Stimulated activated CD8-positive, alpha-beta memory T cell treated with anti-CD3 and anti-CD28 coated beads, Interleukin-12 subunit alpha, Interleukin-12 subunit beta, amount 100 ng/mL, for 1 hour (primary cell): ENCODE measurements around the gene CARD8.
"Not testable (repeated sequence)": the region's sequence is repeated elsewhere in the genome, so short reads cannot be mapped to it uniquely, and the experiment has no call there.

ENCODE experiments used
- DNase-seq: peaks from one replicate; pipeline ENCODE4 v3.0.0-alpha.2; 2020; ENCODE audit warnings: low read depth

The CARD8 gene

GRCh38 chr19:48260359-48260714 lies 4.6 kb upstream of the CARD8 start:
- DNase-seq: not testable (repeated sequence)

GRCh38 chr19:48258992-48259391 lies 3.3 kb upstream of the CARD8 start:
- not testable (repeated sequence) for DNase-seq

GRCh38 chr19:48258350-48258749 lies 2.6 kb upstream of the CARD8 start:
- DNase-seq: no peak

DNA sequence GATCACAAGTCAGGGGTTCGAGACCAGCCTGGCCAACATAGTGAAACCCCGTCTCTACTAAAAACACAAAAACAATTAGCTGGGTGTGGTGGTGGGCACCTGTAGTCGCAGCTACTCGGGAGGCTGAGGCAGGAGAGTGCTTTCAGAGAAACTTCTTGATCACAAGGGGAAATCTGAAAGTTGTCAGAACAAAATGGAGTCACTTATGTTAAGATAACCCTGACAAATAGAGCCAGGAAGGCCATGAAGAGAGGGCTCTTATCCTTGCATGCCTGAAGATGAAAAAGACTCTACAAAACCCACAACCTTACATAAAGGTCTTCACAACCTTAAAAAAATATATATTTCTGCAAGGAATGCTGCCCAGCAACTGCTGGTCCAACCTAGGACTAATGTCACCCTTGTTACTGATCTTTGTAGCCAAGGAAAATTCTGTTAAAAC lies 1.2 kb downstream of the CARD8 start:
- DNase-seq: no peak

DNA sequence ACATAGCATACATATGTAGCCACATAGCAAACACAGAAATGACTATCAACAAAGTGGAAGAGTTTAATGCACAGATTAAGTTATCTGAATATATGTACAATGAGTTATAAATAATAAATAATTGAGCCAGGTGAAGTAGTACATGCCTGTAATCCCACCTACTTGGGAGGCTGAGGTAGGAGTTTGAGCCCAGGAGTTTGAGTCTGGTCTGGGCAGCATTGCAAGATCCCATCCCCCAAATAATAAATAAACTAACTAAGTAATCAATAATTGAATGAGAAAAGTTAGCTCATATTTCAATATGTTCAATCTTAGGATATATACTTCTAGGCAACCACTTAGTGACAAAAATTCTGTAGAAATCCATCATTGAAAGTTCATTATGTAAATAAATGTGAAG lies 1.7 kb downstream of the CARD8 start:
- DNase-seq: no peak

DNA sequence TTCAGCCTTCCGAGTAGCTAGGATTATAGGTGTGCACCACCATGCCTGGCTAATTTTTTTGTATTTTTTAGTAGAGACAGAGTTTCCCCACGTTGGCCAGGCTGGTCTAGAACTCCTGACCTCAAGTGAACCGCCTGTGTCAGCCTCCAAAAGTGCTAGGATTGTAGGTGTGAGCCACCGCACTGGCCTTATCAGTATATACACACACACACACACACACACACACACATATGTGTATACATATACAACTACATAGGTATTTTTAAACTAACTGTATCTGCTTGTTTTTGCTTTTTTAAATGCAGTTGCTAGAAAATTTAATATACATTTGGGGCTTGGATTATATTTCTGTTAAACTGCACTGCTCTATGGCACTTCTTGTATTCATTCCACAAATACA lies 3.1 kb downstream of the CARD8 start:
- no peak for DNase-seq

DNA sequence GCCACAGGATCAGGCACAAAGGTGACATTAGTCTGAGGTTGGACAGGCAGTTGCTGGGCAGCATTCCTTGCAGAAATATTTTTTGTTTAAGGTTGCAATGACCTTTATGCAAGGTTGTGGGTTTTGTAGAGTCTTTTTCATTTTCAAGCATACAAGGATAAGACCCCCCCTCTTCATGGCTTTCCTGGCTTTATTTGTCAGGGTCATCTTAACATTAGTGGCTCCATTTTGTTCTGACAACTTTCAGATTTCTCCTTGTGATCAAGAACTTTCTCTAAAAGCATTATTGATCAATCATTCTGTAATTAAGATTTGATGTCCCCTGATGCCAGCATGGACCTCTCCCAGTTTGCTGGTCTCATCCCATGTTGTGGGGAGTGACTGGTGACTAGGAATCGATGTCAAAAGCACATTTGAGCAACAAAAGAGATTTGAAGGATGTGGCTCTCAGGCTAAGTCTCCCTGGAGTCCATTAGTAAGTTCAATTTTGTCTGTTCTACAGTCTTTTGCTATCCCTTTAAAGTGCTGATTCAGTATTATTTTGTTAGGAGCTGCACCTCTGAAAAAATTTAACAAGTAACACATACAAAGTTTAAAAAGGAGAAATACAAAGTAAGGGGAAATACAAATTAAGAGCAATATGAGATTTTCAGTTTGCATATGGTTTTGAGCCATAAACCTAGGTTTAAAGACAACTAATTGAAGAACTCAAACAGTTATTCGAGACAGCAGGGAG lies 5.3 kb downstream of the CARD8 start:
- DNase-seq: no peak

DNA sequence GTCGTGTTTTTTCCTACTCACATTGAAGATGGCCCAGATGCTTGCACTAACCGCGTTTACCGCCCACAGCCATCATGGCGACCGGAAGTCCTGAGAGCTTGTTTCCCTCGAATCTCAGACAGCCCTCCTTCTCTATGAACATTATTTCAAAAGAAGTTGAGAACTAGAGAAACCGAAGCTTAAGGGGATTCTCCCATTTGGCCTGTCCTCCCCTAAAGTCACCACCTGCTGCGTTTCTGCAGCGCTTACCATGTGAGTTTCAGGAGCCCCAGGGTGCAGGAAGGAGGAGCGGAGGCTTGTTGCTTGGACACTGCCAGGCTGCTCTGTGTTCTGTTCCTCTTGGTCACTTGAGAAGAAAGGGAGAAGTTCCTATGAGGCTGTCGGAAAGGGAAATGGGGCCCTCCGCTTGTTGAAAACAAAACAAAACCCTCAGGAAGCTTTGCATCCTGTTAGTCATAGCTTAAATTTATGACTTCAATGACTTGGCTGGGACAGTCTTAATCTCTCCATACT lies 6.2 kb downstream of the CARD8 start:
- DNase-seq: peak; percentile 57

DNA sequence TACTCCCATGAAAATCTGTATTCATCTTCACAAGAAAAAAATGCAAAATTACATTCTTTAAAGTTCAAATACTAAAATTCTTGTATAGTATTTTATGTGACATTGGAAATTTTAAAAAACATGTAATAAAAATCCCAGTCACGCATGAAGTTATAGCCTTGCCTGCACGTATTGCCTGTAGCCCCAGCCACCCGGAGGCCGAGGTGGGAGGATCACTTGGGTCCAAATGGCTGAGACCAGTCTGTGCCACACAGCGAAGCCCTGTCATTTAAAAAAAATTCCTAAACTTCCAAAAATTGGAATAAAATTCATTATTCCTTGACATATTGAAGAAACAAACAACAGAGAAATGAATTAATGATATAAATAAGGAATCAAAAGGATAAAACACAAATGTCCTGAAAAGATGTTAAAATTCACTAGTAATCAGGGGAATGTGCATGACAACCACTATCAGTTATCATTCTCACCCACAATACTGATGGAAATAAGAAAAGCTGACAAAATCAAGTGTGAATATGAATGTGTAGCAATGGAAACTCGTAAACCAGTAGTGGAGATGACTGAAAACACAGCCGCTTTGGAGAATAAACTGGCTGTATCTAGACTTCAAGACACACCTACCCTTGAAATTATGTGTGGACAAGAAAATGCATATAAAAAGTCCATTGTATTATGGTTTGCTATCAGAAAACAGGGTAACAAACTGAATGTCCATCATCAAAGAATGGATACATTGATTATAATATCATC lies 7.5 kb downstream of the CARD8 start:
- no peak for DNase-seq

GRCh38 chr19:48247212-48247611 lies 8.5 kb downstream of the CARD8 start:
- no peak for DNase-seq

DNA sequence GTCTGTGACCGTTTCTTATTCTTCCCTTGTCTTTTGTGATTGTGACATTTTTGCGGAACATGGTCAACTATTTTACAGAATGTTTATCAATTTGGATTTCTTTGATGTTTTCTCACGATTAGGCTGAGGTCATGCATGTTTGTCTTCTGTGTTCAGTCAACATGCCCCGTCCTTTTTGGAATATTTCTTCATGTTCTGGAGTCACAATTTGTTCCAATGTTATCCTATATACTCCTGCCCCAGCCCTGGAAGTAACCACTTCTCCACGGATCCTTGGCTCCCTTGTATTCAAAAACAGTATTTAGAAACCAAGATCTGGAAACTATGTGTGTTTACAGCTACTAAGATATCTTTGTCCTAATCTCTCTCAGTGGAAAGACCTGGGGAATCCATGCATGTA lies 9.6 kb downstream of the CARD8 start:
- no peak for DNase-seq

DNA sequence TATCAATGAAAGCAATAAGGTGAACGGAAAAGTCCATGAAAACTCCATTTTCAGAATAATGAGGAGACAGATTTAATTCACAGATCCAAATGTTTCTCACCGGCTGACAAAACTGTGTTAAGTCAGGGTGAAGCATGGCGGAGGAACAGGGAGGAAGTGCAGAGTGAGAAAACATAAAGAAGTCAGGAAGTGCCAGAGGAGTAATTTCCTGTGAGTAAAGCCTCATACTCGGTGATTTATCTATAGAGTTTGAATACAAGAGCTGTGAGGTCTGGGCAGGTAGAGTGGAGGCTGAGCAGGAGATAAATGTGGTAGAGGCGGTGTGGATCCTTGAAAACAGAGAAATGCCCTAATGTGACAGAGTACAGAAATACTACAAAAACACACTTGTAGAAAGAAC lies 11.4 kb downstream of the CARD8 start:
- no peak for DNase-seq

DNA sequence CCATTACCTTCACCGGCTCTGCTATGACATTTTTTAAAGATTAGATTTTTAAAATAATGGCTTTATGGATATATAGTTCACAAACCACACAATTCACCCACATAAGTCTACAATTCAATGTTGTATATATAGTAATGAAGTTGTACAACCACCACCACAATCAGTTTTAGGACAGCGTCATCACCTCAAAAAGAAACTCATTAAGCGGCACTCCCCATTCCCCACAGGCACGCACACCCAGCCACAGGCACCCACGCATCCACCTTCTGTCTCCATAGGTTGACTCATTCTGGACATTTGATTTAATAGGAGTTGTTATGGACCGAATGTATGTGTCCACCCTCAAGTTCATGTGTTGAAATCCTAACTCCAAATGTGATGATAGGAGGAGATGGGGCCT lies 13.9 kb downstream of the CARD8 start:
- not testable (repeated sequence) for DNase-seq

- DNase-seq: no peak
Measured at GRCh38 chr19:48239582-48240141, 16.1 kb downstream of the CARD8 start.

GRCh38 chr19:48239120-48239519 lies 16.6 kb downstream of the CARD8 start:
- no peak for DNase-seq

GRCh38 chr19:48237057-48237456 lies 18.7 kb downstream of the CARD8 start:
- DNase-seq: no peak

- DNase-seq: no peak
Measured at GRCh38 chr19:48230555-48231129, 25.1 kb downstream of the CARD8 start.

- DNase-seq: no peak
Measured at GRCh38 chr19:48221628-48222027, 34.1 kb downstream of the CARD8 start.

GRCh38 chr19:48220784-48221183 lies 34.9 kb downstream of the CARD8 start:
- not testable (repeated sequence) for DNase-seq

- no peak for DNase-seq
Measured at GRCh38 chr19:48218997-48219396, 36.7 kb downstream of the CARD8 start.

GRCh38 chr19:48216933-48217332 lies 38.8 kb downstream of the CARD8 start:
- no peak for DNase-seq

DNA sequence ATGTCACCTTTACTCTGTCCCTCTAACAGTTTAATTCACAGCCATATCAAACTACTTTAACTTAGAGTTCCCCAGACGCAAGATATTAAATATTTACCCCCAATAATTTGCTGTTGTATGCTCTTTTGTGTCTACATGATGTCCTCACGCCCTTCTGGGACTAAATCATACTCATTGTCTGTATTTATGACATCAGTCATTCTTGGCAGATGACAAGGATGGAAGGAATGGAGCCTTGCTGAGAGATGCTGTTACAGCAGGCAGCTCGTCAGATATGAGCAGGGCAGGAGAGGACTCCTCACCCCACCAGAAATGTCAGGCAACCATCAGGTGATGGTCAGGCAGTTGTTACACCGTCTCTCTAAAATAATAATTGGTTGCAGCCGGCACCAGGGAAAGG lies 41.8 kb downstream of the CARD8 start:
- no peak for DNase-seq

DNA sequence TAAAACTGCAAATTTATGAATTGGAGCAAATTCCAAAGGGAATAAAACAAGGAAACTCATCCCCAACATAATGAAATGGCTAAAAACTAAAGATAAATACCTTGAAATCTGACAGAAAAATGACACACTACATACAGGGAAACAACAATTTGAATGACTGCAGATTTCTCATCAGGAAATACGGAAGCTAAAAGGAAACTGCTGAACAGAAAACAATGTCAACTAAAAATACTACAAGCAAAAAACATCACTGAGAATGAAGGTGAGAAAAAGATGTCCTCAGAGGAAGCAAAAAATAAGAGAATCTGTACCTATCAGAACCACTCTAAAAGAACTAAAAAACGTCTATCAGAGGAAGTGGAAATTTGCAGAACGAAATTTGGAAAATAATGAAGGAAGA lies 45.7 kb downstream of the CARD8 start:
- DNase-seq: no peak
